ENCODE data around the gene CORO1C.

The CORO1C gene

GRCh38 chr12:108599948-108600701 is 131.2 kb downstream of the CORO1C start:
- DNase-seq (ENCODE audit: low read depth, low spot score): no peak

DNA sequence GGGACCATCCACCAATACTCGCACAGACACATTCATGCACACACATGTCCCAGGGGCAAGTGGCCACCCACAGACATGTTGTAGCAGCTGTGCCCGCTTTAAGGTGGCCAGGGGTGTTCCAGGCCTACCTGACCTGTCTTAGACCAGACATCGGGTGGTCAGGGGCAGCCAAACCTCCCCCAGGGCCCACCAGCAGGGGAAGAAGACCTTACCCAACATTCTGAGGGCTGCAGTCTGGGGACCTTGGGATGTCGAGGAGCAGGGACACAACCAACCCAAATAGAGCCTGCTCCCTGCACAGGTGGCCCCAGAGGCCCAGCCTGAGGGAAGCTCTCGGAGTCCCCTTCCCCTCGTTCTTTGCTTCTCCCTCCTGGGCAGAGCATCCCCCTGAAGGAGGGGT is 131.8 kb downstream of the CORO1C start:
- no peak for DNase-seq (ENCODE audit: low read depth, low spot score)

- no peak for DNase-seq (ENCODE audit: low read depth, low spot score)
Measured at GRCh38 chr12:108598553-108599250, 132.6 kb downstream of the CORO1C start.

- DNase-seq (ENCODE audit: low read depth, low spot score): no peak
Measured at GRCh38 chr12:108597559-108598471, 133.5 kb downstream of the CORO1C start, which contains the start of gene TMEM119. TMEM119 (minus strand) TSS chr12:108598084; CDS start chr12:108592383, 5,701 bp downstream.

- DNase-seq (ENCODE audit: low read depth, low spot score): no peak
Measured at GRCh38 chr12:108596854-108597558, 134.3 kb downstream of the CORO1C start.

DNA sequence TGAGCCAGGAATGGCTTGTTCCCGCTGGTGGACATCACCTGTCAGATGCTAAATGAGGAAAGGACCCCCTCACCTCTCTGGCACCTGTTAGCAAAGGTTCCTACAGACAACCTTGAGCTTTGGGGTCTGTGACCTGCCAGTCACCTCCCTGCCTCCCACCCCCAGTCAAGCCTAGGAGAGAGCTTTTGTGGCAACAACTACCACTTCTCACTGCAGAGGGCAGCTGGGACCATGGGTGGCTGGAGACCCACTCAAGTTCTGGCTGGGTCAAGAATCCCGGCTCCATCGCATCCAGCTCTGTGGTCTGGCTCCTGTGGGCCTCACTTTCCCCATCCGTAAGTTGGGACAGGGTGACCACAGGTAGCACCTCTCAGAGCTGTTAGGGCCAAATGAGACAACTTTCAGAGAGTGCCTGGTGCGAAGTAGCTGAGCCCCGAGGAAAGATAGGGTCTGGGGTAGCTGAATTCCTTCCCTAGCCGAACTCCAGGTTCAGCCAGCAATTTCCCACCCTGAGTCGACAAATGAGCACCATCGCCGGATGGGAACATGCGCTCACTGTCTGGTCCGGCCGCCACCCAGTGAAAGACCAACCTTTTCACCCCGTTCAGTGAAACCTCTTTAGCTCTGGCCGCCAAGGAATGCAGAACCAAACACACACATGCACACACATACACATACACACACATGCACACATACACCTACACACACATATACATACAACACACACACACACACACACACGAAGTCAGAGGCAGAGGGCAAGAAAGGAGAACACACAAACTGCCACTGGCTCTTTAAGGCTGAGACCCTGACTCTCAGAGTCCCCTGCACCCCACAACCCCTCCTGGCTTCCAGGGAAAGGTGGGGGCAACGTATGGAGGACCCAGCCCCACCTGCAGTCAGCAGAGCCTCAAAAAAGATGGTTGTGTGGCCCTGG is 135.3 kb downstream of the CORO1C start:
- no peak for DNase-seq (ENCODE audit: low read depth, low spot score)
